ENCODE measurements around the gene POU2AF1.
"Not testable (repeated sequence)": the region's sequence is repeated elsewhere in the genome, so short reads cannot be mapped to it uniquely, and the experiment has no call there.

DNA sequence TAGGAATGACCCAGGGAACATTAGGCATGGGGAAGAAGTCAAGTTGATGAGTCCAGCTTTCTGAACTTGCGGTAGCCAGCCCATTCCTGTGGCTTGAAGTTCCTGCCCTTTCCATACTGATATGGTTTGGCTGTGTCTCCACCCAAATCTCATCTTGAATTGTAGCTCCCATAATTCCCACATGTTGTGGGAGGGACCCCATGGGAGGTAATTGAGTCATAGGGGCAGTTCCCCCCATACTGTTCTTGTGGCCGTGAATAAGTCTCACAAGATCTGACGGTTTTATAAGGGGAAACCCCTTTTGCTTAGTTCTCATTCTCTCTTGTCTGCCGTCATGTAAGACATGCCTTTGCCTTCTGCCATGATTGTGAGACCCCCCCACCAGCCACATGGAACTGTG lies 15.1 kb upstream of the POU2AF1 start:
- not testable (repeated sequence) for TF ChIP-seq ESRRG (CRISPR knock-in tag; IDR thresholded peaks at IDR 0.05); OSR1 (CRISPR knock-in tag; IDR thresholded peaks at IDR 0.05); ZFP30 (CRISPR knock-in tag; IDR thresholded peaks at IDR 0.05); SNAI2 (CRISPR knock-in tag; IDR thresholded peaks at IDR 0.05); PPARA (CRISPR knock-in tag; IDR thresholded peaks at IDR 0.05; ENCODE audit: borderline replicate concordance); ZNF565 (CRISPR knock-in tag; conservative IDR thresholded peaks at IDR 0.05; ENCODE audit: low read depth); BACH2 (CRISPR knock-in tag; IDR thresholded peaks at IDR 0.05; ENCODE audit: borderline replicate concordance); RARB (CRISPR knock-in tag; IDR thresholded peaks at IDR 0.05); ZFP3 (CRISPR knock-in tag; IDR thresholded peaks at IDR 0.05)

Data from SK-N-SH treated with all-trans-retinoic acid at 6 μM for 48 hours (cell line).